Body of pancreas (tissue), 4 donors: Measurements from ENCODE around the gene CEP72.

ENCODE experiments used
- CTCF ChIP-seq, 7 experiments: fragments of 450-650 bp in 4 of 7; fragments of 200-600 bp in 3 of 7; sonication (generic) in 3 of 7; IDR thresholded peaks; one replicate each; pipeline ENCODE4 v1.5.1; 2016 to 2019; ENCODE audit warnings: antibody characterized with exemption in 7 of 7
- POLR2A ChIP-seq, 3 donors: fragments of 450-650 bp; IDR thresholded peaks; one replicate each; pipeline ENCODE4 v1.6.1; 2016; ENCODE audit warnings: antibody characterized with exemption in 3 of 3, mild to moderate bottlenecking in 2 of 3

DNA sequence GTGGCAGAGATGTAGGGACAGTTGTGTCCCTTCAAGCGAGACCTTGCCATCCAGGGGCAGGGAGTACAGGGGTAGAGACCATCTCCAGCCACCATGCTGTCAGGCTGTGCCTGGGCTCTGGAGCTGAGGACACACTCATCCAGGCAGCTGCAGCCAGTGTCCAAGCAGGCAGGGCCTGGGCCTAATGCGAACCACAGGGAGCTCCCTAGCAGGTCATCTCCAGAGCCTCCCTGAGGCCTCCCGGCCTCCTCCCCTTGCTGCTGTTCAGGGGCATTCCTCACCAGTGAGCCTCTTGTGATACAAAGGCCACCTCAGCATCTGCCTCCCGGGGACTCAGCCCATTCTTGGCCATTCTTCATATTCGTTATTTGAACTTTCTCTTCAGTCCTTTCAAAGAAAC, 46.0 kb downstream of the CEP72 start:
- no peak for TF ChIP-seq CTCF (IDR thresholded peaks at IDR 0.05)
- no peak for TF ChIP-seq POLR2A (IDR thresholded peaks at IDR 0.05)
